ES-I3 (cell line): Measurements from ENCODE around the gene HRCT1.
"Not testable (repeated sequence)": the region's sequence is repeated elsewhere in the genome, so short reads cannot be mapped to it uniquely, and the experiment has no call there.

Experiments
- H3K36me3 ChIP-seq: 2 replicates; pipeline ENCODE4 v1.6.1; 2013; ENCODE audit warnings: mild to moderate bottlenecking, low read length, control low read depth, moderate library complexity; ENCODE audit not compliant: insufficient read depth
- H3K4me1 ChIP-seq: 2 replicates; pipeline ENCODE4 v1.6.1; 2013; ENCODE audit warnings: mild to moderate bottlenecking, control low read depth, low read length; ENCODE audit not compliant: insufficient read depth
- H3K9ac ChIP-seq: 2 replicates; pipeline ENCODE4 v1.6.1; 2013; ENCODE audit warnings: low read depth, mild to moderate bottlenecking, low read length, moderate library complexity
- H3K9me3 ChIP-seq: 2 replicates; pipeline ENCODE4 v1.6.1; 2013; ENCODE audit warnings: mild to moderate bottlenecking, low read length, moderate library complexity; ENCODE audit not compliant: control insufficient read depth, insufficient read depth

The HRCT1 gene

GRCh38 chr9:35918780-35919179, 12.8 kb downstream of the HRCT1 start:
- Histone ChIP-seq H3K36me3 (no peaks in the 10 kb centered on the region), H3K4me1 (peaks cover 13% of the 10 kb centered on the region), H3K9me3 (no peaks in the 10 kb centered on the region), H3K9ac (no peak overlapping the region)

DNA sequence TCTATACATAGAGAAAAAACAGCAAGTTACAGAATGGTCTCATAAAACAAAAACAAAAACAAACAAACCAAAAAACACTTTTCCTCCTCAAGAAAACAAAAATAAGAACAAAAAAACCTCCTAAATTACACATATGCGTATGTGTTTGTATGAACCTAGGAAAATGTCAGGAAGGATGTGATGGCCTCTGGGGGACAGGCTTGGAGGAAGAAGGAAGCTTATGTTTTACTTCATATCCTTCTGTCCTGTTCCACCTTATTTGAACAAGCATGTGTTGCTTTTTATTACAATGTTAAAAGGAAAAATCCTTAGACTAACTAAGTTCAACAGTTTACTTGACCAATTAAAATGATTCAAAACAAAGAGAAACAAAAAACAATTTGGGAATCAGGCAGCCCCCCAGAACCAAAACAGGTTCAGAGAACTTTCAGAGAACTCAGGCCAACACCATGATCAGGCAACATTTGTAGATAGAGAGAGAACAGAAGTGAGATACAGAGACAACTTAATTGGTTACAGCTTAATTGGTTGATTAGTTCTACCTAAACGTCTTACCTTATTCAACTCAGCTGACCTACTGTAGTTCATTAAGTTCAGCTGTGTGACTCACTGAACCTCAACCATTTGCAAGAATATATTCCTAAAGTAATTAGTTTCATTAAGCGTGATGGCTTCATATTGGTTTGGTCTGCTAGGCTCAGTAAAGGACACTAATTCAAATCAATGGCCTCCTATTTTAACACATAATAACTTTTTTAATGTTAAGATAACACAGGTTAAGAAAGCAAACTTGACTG, 13.4 kb downstream of the HRCT1 start:
- Histone ChIP-seq H3K4me1 (peaks cover 19% of the 10 kb centered on the region), H3K36me3 (no peaks in the 10 kb centered on the region), H3K9me3 (no peaks in the 10 kb centered on the region), H3K9ac (no peak overlapping the region)

- Histone ChIP-seq H3K4me1 (peaks cover 26% of the 10 kb centered on the region), H3K36me3 (no peaks in the 10 kb centered on the region), H3K9me3 (no peaks in the 10 kb centered on the region), H3K9ac (no peak overlapping the region)
Observed at GRCh38 chr9:35920051-35920620, 14.1 kb downstream of the HRCT1 start.

DNA sequence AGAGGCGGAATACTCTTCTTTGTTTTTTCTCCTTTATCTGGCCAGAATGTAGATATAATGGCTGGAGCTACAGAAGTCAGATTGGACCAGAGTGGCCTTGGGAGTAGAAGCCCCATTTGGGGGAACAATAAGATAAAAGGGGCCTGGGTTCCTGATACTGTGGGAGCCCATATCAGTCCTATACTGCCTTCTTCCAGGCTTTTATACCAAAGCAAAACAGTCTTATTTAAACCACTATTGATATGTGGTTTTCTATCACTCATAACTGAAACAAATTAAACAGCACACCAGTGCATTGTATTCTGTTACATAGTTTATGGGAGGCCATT, 17.6 kb downstream of the HRCT1 start:
- H3K36me3 ChIP-seq = no peaks in the 10 kb centered on the region
- H3K9ac ChIP-seq = no peak overlapping the region
- H3K9me3 ChIP-seq = no peaks in the 10 kb centered on the region
- peaks cover 17% of the 10 kb centered on the region for H3K4me1 ChIP-seq

DNA sequence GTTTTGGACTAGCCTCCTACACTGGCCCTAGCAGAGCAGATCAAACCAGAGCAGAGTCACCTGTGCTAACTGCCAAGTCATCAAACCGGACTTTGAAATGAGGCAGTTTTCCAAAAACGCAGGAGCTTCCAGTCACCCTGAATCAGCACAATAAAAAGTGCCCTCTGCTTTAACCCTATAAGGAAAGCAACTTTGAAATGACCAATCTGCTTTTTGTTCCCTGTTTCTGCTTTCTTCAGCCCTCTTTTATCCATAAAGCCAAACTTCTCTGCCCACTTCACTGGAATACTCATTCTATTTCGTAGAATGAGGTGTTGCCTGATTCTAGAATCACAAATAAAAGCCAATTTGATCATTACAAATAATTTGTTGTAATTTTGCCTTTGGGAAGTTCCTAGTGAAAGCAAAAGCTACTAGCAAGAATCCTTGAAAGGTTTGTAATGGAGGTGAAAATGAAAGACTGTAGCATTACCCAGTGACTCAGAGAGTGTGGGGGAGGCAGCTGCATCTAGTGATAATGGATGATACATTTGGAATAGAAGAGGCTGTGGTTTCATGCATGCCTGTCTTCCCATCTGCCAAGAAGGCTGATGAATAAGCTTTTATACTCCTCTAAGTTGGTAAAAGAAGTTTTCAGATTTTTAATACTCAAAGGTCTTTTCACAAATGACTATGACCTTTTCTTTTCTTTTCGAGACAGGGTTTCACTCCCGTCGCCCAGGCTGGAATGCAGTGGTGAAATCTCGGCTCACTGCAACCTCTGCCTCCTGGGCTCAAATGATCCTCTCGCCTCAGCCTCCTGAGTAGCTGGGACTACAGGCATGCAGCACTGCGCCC, 18.1 kb downstream of the HRCT1 start:
- no peak overlapping the region; the same call in 1 of the 2 replicates for H3K9ac ChIP-seq

GRCh38 chr9:35928591-35929452, 22.8 kb downstream of the HRCT1 start:
- peaks cover 13% of the 10 kb centered on the region for H3K4me1 ChIP-seq
- no peaks in the 10 kb centered on the region for H3K36me3 ChIP-seq
- no peak overlapping the region for H3K9ac ChIP-seq

More for the DNA sequence above, 18.1 kb downstream of the HRCT1 start:
- Histone ChIP-seq H3K36me3 (no peaks in the 10 kb centered on the region), H3K4me1 (peaks cover 17% of the 10 kb centered on the region), H3K9me3 (no peaks in the 10 kb centered on the region)

DNA sequence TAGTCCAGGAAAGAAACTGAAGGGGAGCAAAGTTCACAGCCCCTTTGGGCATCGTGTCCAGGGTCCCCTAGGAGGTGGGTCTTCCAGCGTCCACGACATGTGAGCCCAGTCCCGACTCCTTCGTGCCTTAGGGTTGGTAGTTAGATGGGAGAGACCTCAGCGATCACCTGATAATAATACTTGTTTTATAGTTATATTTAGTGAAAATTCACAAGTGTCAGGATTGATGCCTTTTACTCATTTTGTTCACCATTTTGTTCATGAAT, 23.4 kb downstream of the HRCT1 start:
- Histone ChIP-seq H3K9ac (no peak overlapping the region), H3K9me3 (no peaks in the 10 kb centered on the region), H3K4me1 (peaks cover 7% of the 10 kb centered on the region), H3K36me3 (no peaks in the 10 kb centered on the region)

More at GRCh38 chr9:35928591-35929452, 22.8 kb downstream of the HRCT1 start:
- H3K9me3 ChIP-seq = no peaks in the 10 kb centered on the region

GRCh38 chr9:35930521-35930920, 24.5 kb downstream of the HRCT1 start:
- Histone ChIP-seq H3K9me3 (no peaks in the 10 kb centered on the region), H3K9ac (no peak overlapping the region), H3K4me1 (no peaks in the 10 kb centered on the region), H3K36me3 (no peaks in the 10 kb centered on the region)

DNA sequence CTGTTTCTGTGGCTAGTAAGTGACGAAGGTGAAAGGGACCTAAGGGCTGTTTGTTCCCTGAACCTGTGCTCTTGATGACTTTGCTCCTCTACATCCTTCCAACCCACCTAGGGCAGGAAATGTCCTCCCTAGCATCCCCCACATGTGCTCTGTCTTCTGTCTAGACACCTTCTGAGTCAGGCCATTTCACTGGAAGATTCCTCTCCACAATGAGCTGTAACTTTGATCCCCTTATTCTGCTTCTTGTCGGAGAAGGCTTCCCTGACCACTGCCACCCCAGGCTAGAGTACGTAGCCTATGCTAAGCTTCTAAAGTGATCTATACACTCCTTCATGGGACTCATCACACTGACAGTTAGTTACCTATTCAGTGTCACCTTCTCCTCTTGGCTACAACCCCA, 25.0 kb downstream of the HRCT1 start:
- no peaks in the 10 kb centered on the region for H3K4me1 ChIP-seq
- no peaks in the 10 kb centered on the region for H3K36me3 ChIP-seq
- no peak overlapping the region for H3K9ac ChIP-seq
- no peaks in the 10 kb centered on the region for H3K9me3 ChIP-seq

GRCh38 chr9:35932735-35933134, 26.7 kb downstream of the HRCT1 start:
- Histone ChIP-seq H3K36me3 (no peaks in the 10 kb centered on the region), H3K9ac (no peak overlapping the region), H3K4me1 (no peaks in the 10 kb centered on the region)

DNA sequence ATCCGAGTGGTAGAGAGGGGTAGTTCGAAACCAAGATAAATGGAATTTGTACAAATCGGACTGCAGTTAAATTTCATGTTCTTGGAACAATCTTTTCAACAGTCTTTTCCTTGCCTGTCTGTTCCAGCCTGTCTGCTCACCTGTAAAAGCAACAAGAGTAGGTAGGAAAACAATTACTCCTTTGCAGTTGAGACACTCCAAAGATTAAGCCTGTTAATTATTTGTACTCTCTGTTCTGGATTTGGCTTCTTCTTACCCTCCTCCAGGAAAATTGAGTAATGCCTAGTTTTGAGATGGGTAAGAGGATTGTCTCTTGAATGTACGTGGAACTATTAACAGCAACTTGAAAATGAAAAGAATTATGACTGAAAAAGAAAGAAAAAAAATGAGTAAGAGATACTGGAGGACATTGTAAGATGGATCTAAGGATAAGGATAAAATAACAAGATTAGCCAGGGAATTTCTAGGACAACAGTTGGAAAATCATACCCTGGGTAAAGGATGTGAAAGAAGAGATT, 27.6 kb downstream of the HRCT1 start:
- Histone ChIP-seq H3K9me3 (no peaks in the 10 kb centered on the region), H3K9ac (no peak overlapping the region), H3K4me1 (no peaks in the 10 kb centered on the region), H3K36me3 (no peaks in the 10 kb centered on the region)

More at GRCh38 chr9:35932735-35933134, 26.7 kb downstream of the HRCT1 start:
- H3K9me3 ChIP-seq = no peaks in the 10 kb centered on the region

DNA sequence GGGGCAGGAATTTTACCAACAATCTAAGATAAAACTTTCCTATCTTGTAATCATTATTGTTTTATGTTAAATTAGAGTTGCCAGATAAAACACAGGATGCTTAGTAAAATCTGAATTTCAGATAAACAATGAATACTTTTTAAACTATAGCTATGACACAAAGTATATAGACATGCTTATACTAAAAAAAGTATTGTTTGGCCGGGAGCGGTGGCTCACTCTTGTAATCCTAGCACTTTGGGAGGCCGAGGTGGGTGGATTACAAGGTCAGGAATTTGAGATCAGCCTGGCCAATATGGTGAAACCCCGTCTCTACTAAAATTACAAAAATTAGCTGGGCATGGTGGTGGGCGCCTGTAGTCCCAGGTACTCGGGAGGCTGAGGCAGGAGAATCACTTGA, 28.1 kb downstream of the HRCT1 start:
- H3K36me3 ChIP-seq, H3K9ac ChIP-seq, H3K9me3 ChIP-seq, H3K4me1 ChIP-seq: not testable (repeated sequence)

- no peaks in the 10 kb centered on the region for H3K9me3 ChIP-seq
- H3K4me1 ChIP-seq = no peaks in the 10 kb centered on the region
- H3K9ac ChIP-seq = no peak overlapping the region
- no peaks in the 10 kb centered on the region for H3K36me3 ChIP-seq
Observed at GRCh38 chr9:35935261-35935660, 29.3 kb downstream of the HRCT1 start.
